Measurements from ENCODE around the gene KCNJ4. TPM values are rescaled to one million over a fixed set of nuclear protein-coding genes. Genes with fewer than 3 reads are reported as not detected.
"Not testable (repeated sequence)": the region's sequence is repeated elsewhere in the genome, so short reads cannot be mapped to it uniquely, and the experiment has no call there.

The KCNJ4 gene
- total RNA-seq, 1 donor from 2014 or later, result not detected

GRCh38 chr22:38388506-38389427, 66.2 kb downstream of the KCNJ4 start:
- not testable (repeated sequence) for DNase-seq (ENCODE audit: low spot score)

- not testable (repeated sequence) for DNase-seq (ENCODE audit: low spot score)
Observed at GRCh38 chr22:38386918-38387317, 68.1 kb downstream of the KCNJ4 start.

- DNase-seq (ENCODE audit: low spot score), result no peak
Observed at GRCh38 chr22:38383417-38383816, 71.6 kb downstream of the KCNJ4 start.

- not testable (repeated sequence) for DNase-seq (ENCODE audit: low spot score)
Observed at GRCh38 chr22:38381371-38381770, 73.6 kb downstream of the KCNJ4 start.

Other genes starting within 250 kb of the KCNJ4 start
- 84.4 TPM for gene TMEM184B, start 182.2 kb downstream of the KCNJ4 start, total RNA-seq
- gene CSNK1E, start 137.8 kb downstream of the KCNJ4 start, total RNA-seq, result 138 TPM
- 19.0 TPM for gene KDELR3, start 12.9 kb upstream of the KCNJ4 start, total RNA-seq
- gene DDX17, start 51.1 kb upstream of the KCNJ4 start, total RNA-seq, result 280 TPM
- gene DMC1, start 115.0 kb upstream of the KCNJ4 start, total RNA-seq, result 0.22 TPM
- 0.22 TPM for gene FAM227A, start 201.2 kb upstream of the KCNJ4 start, total RNA-seq
- gene CBY1, start 201.4 kb upstream of the KCNJ4 start, total RNA-seq, result 18.9 TPM
- 71.1 TPM for gene TOMM22, start 226.8 kb upstream of the KCNJ4 start, total RNA-seq
- gene JOSD1, start 245.7 kb upstream of the KCNJ4 start, total RNA-seq, result 53.8 TPM